ENCODE results near the gene M6PR.

Gene M6PR

GRCh38 chr12:8956073-8956472 lies 6.6 kb upstream of the M6PR start:
- CTCF ChIA-PET: no interaction called here
- POLR2A ChIA-PET: no interaction called here
- no peak for TF ChIP-seq CTCF (IDR thresholded peaks at IDR 0.05; ENCODE audit: control extremely low read depth, extremely low read depth, low read depth, missing control alignments)
- DNase-seq (ENCODE audit: extremely low spot score): no peak

- no peak for TF ChIP-seq CTCF (IDR thresholded peaks at IDR 0.05; ENCODE audit: control extremely low read depth, extremely low read depth, low read depth, missing control alignments)
- DNase-seq (ENCODE audit: extremely low spot score): no peak
- CTCF ChIA-PET: interaction anchor here (0.7 kb wide), 1 partner anchor 96 kb away, joined by 3 read pairs; no protein-coding TSS in a partner anchor
- POLR2A ChIA-PET: no interaction called here
These were observed 4.4 kb upstream of the M6PR start for GRCh38 chr12:8953773-8954402.

DNA sequence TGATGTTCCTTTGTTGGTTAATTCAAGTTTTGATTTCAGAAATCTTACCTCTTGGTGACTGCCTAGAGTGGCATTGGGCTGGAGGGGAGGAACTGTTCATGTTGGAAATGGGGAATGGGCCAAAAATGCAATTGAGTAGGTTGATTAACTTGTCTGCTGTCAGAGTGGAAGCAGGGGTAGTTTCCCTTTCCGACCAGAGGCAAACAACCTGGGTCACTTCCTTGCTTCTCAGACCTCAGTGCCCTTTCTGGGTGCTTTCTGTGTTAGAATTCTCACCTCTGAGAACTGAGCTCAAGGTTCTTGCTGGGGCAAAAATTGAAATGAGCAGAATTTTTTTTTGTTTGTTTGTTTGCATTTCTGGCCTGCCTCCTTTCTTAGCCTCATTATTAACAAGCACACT lies 2.3 kb upstream of the M6PR start:
- no peak for DNase-seq (ENCODE audit: extremely low spot score)
- ChIA-PET CTCF (interaction anchor here (0.7 to 3.7 kb wide), 9 partner anchors 16 to 98 kb away, joined by 3 to 25 read pairs (median 5); no protein-coding TSS in a partner anchor), POLR2A (no interaction called here)
- TF ChIP-seq CTCF (IDR thresholded peaks at IDR 0.05; ENCODE audit: control extremely low read depth, extremely low read depth, low read depth, missing control alignments): no peak

DNA sequence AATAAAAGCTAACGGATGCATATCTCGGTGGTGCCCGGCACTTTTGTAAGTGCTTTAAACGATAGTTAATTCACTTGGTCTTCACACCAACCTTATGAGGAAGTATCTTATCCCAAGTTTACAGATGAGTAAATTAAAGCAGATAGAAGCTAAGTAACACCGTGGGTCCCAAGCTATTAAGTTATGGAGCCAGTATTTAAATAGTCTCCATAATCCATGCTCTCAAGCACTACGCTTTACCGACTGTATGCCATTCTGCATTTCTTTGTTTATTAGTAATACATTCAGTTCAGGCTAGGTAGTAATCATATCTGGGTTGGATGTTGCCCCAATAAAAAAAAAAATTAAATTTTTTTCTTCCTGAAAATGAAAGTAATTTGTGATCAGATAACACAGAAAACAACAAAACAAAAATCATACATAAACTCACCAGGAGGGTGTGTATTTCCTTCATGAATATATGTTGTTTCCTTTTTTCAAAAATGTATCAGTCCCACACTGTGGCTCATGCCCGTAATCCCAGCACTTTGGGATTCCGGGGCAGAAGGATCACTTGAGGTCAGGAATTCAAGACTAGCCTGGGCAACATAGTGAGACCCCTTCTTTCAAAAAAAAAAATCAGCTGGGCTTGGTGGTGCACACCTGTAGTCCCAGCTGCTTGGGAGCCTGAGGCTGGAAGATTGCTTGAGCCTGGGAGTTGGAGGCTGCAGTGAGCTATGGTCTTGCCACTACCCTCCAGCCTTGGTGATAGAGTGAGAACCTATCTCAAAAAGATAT lies 1.4 kb upstream of the M6PR start:
- ChIA-PET CTCF (interaction anchor here (0.9 to 3.7 kb wide), 12 partner anchors 12 to 293 kb away, joined by 3 to 25 read pairs (median 6); no protein-coding TSS in a partner anchor), POLR2A (no interaction called here)
- no peak for DNase-seq (ENCODE audit: extremely low spot score)
- no peak for TF ChIP-seq CTCF (IDR thresholded peaks at IDR 0.05; ENCODE audit: control extremely low read depth, extremely low read depth, low read depth, missing control alignments)

- no peak for DNase-seq (ENCODE audit: extremely low spot score)
- CTCF ChIA-PET: interaction anchor here (0.9 to 3.7 kb wide), 21 partner anchors 11 to 340 kb away, joined by 3 to 25 read pairs (median 5); partner anchors contain the start of gene PHC1
- POLR2A ChIA-PET: interaction anchor here (1.1 kb wide), 1 partner anchor 38 kb away, joined by 3 read pairs; no protein-coding TSS in a partner anchor
- no peak for TF ChIP-seq CTCF (IDR thresholded peaks at IDR 0.05; ENCODE audit: control extremely low read depth, extremely low read depth, low read depth, missing control alignments)
These were observed 729 bp upstream of the M6PR start for GRCh38 chr12:8950221-8950527.

- CTCF ChIA-PET: interaction anchor here (0.7 to 3.7 kb wide), 25 partner anchors 10 to 300 kb away, joined by 3 to 25 read pairs (median 4); partner anchors contain the start of gene PHC1
These were observed 624 bp downstream of the M6PR start for GRCh38 chr12:8948701-8949341.

More at GRCh38 chr12:8948701-8949341, 624 bp downstream of the M6PR start:
- POLR2A ChIA-PET: interaction anchor here (0.6 kb wide), 1 partner anchor 82 kb away, joined by 3 read pairs; no protein-coding TSS in a partner anchor
- no peak for TF ChIP-seq CTCF (IDR thresholded peaks at IDR 0.05; ENCODE audit: control extremely low read depth, extremely low read depth, low read depth, missing control alignments)
- no peak for DNase-seq (ENCODE audit: extremely low spot score)
